Measurements from ENCODE around the gene P2RX2.

The P2RX2 gene

GRCh38 chr12:132668191-132669088 lies 49.9 kb downstream of the P2RX2 start:
- Histone ChIP-seq H3K27me3 (ENCODE audit: low read depth) (no peaks in the 10 kb centered on the region), H3K4me1 (no peaks in the 10 kb centered on the region), H3K4me3 (no peak overlapping the region), H3K36me3 (replicated peaks) (peaks cover 96% of the 10 kb centered on the region), H3K9me3 (no peaks in the 10 kb centered on the region)
- DNase-seq (ENCODE audit: low spot score in 2 of 2), result no peak
- in situ Hi-C loops (cut with MboI; ENCODE audit: low sequenced_read_pairs), result no loop called here

- H3K4me3 ChIP-seq, result no peak overlapping the region
- H3K36me3 ChIP-seq (replicated peaks), result peaks cover 96% of the 10 kb centered on the region
- no peaks in the 10 kb centered on the region for H3K4me1 ChIP-seq
- in situ Hi-C loops (cut with MboI; ENCODE audit: low sequenced_read_pairs), result no loop called here
- no peak for DNase-seq (ENCODE audit: low spot score in 2 of 2)
- no peaks in the 10 kb centered on the region for H3K27me3 ChIP-seq (ENCODE audit: low read depth)
- no peaks in the 10 kb centered on the region for H3K9me3 ChIP-seq
Measured at GRCh38 chr12:132669166-132669879, 50.7 kb downstream of the P2RX2 start.
